ENCODE measurements around the gene KIF1C.

GRCh38 chr17:5000237-5000639 is 2.5 kb downstream of the KIF1C start:
- TF ChIP-seq CTCF (IDR thresholded peaks at IDR 0.05; ENCODE audit: low read depth, low read length, missing input control) (no peak), ATF3 (IDR thresholded peaks at IDR 0.05) (no peak), MAX (IDR thresholded peaks at IDR 0.05) (no peak), YY1 (IDR thresholded peaks at IDR 0.05) (no peak), TAF1 (conservative IDR thresholded peaks at IDR 0.05) (no peak), RAD21 (IDR thresholded peaks at IDR 0.05) (peak in 1 of 2 donors; percentile 16), JUND (IDR thresholded peaks at IDR 0.05) (no peak)
